ENCODE measurements around the gene EVI5L.

DNA sequence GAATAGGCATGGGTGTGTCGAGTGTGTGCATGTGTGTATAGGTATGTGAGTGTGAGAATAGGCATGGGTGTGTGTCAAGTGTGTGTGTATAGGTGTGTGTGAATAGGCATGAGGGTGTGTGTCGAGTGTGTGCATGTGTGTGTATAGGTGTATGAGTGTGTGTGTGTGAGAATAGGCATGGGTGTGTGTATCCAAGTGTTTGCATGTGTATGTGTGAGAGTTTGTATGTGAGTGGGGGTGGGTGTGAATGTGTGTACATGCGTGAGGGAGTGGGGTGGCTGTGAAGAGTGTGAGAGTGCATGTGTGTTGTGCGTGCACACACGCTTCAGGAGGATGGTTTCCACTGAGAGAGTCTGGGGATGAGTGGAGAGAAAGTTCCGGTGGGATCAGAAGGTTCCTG, 13.5 kb downstream of the EVI5L start:
- TF ChIP-seq, protein P1, sequence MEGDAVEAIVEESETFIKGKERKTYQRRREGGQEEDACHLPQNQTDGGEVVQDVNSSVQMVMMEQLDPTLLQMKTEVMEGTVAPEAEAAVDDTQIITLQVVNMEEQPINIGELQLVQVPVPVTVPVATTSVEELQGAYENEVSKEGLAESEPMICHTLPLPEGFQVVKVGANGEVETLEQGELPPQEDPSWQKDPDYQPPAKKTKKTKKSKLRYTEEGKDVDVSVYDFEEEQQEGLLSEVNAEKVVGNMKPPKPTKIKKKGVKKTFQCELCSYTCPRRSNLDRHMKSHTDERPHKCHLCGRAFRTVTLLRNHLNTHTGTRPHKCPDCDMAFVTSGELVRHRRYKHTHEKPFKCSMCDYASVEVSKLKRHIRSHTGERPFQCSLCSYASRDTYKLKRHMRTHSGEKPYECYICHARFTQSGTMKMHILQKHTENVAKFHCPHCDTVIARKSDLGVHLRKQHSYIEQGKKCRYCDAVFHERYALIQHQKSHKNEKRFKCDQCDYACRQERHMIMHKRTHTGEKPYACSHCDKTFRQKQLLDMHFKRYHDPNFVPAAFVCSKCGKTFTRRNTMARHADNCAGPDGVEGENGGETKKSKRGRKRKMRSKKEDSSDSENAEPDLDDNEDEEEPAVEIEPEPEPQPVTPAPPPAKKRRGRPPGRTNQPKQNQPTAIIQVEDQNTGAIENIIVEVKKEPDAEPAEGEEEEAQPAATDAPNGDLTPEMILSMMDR (IDR thresholded peaks at IDR 0.05): no peak
- no peak for TF ChIP-seq POLR2A (IDR thresholded peaks at IDR 0.05)
